K562 (cell line): Measurements from ENCODE around the gene PRKCB. TPM values are rescaled to one million over a fixed set of nuclear protein-coding genes. Genes with fewer than 3 reads are reported as not detected.

Experiments
- ATAC-seq: fragments of 200-7000 bp; cut with Tn5 transposase; 3 replicates; pipeline ENCODE4 v1.9.1; 2020; ENCODE audit warnings: moderate library complexity
- BruUV-seq: library from RNA; stranded (reverse); fragments of 400-500 nt; replicated peaks from 2 replicates; lab custom pipeline; 2021; lab: Mats Ljungman, UMichigan
- CTCF ChIA-PET: fragments of 300-600 bp; formaldehyde crosslinking; extraction: SDS; loops from one replicate; lab custom pipeline; 2021; ENCODE audit warnings: low intra/inter-chr PET ratio; lab: Yijun Ruan, JAX
- POLR2A ChIA-PET: fragments of 300-600, 350-650 bp; sonication (Branson Sonifier 250); formaldehyde crosslinking; extraction: SDS; loops from one replicate; lab custom pipeline; 2021; ENCODE audit warnings: antibody characterized with exemption, inconsistent platforms; lab: Yijun Ruan, JAX
- DNase-seq, 4 experiments: peaks; one replicate each; pipeline versions ENCODE4 v3.0.0 to v3.0.0-alpha.2; 2011 to 2018; ENCODE audit warnings: low spot score in 3 of 4, mixed read lengths in 3 of 4; ENCODE audit errors: extremely low read depth in 1 of 4
- FAIRE-seq: peaks from 2 replicates; lab custom pipeline; 2011; peaks lifted over from hg19 to GRCh38; lab: Jason Lieb, UNC
- H2AFZ ChIP-seq: 2 replicates; pipeline ENCODE4 v1.6.0; 2011; ENCODE audit warnings: low read depth, low read length, control low read depth, inconsistent platforms
- H3K27ac ChIP-seq: fragments of 200-600 bp; 3 replicates; pipeline ENCODE4 v1.8.0; 2011; ENCODE audit warnings: low read depth, mild to moderate bottlenecking, control low read depth, inconsistent platforms, low read length, moderate library complexity, mixed read lengths; ENCODE audit errors: extremely low read depth
- H3K27me3 ChIP-seq, 2 experiments: fragments of 300-600 bp in 1 of 2; 2 replicates in 1 of 2; 3 replicates in 1 of 2; pipeline versions ENCODE4 v1.6.0 to v1.8.0; 2011; ENCODE audit warnings: inconsistent platforms in 2 of 2, low read length in 2 of 2, mild to moderate bottlenecking in 1 of 2, mixed read lengths in 1 of 2, moderate library complexity in 1 of 2; ENCODE audit not compliant: control insufficient read depth in 2 of 2, insufficient read depth in 2 of 2
- H3K36me3 ChIP-seq: fragments of 300-600 bp; 3 replicates; pipeline ENCODE4 v1.8.0; 2011; ENCODE audit warnings: mild to moderate bottlenecking, low read length, inconsistent platforms; ENCODE audit not compliant: control insufficient read depth, insufficient read depth
- H3K4me1 ChIP-seq, 2 experiments: fragments of 200-600 bp in 1 of 2; replicated peaks in 1 of 2; 2 replicates in 1 of 2; 3 replicates in 1 of 2; pipeline versions ENCODE4 v1.5.1 to v1.8.0; 2011; ENCODE audit warnings: inconsistent platforms in 2 of 2, low read length in 2 of 2, mild to moderate bottlenecking in 1 of 2, mixed read lengths in 1 of 2, moderate library complexity in 1 of 2; ENCODE audit not compliant: control insufficient read depth in 2 of 2, insufficient read depth in 2 of 2
- H3K4me2 ChIP-seq: 2 replicates; pipeline ENCODE4 v1.6.1; 2011; ENCODE audit warnings: low read length, control low read depth, inconsistent platforms, mixed read lengths; ENCODE audit not compliant: insufficient read depth
- H3K4me3 ChIP-seq: fragments of 200-600 bp; sonication (generic), shearing (Covaris generic); 2 replicates; pipeline ENCODE4 v1.5.1; 2016; ENCODE audit warnings: control low read depth, inconsistent platforms
- H3K79me2 ChIP-seq: fragments of 200-600 bp; 3 replicates; pipeline ENCODE4 v1.8.0; 2011; ENCODE audit warnings: low read length, inconsistent platforms; ENCODE audit not compliant: control insufficient read depth, insufficient read depth
- H3K9ac ChIP-seq, 2 experiments: 2 replicates each; pipeline versions ENCODE4 v1.6.0 to v1.6.1; 2011; ENCODE audit warnings: low read depth in 2 of 2, low read length in 2 of 2, control low read depth in 1 of 2, inconsistent platforms in 1 of 2, mild to moderate bottlenecking in 1 of 2, mixed read lengths in 1 of 2; ENCODE audit not compliant: insufficient read depth in 1 of 2
- H3K9me1 ChIP-seq: one replicate; pipeline ENCODE4 v1.6.0; 2011; ENCODE audit warnings: inconsistent platforms, mild to moderate bottlenecking, low read length, moderate library complexity; ENCODE audit not compliant: control insufficient read depth, insufficient read depth
- H3K9me3 ChIP-seq: replicated peaks from 2 replicates; pipeline ENCODE4 v1.5.1; 2011; ENCODE audit warnings: low read depth, low read length, inconsistent platforms; ENCODE audit not compliant: control insufficient read depth, insufficient read depth
- H4K20me1 ChIP-seq: replicated peaks from 2 replicates; pipeline ENCODE4 v1.6.1; 2011; ENCODE audit warnings: low read length, inconsistent platforms, mixed read lengths; ENCODE audit not compliant: control insufficient read depth, insufficient read depth
- CHCHD3 ChIP-seq: fragments of 250-450 bp; sonication (Bioruptor Pico); IDR thresholded peaks from 2 replicates; pipeline ENCODE4 v2.1.2; 2022; ENCODE audit warnings: mild to moderate bottlenecking
- CXXC5 ChIP-seq: fragments of 250-450 bp; sonication (Bioruptor Pico); IDR thresholded peaks from 2 replicates; pipeline ENCODE4 v1.8.0; 2022; ENCODE audit warnings: inconsistent platforms, mild to moderate bottlenecking, moderate library complexity
- DMBX1 ChIP-seq: fragments of 250-450 bp; sonication (Bioruptor Pico); IDR thresholded peaks from 2 replicates; pipeline ENCODE4 v1.8.0; 2022; ENCODE audit warnings: inconsistent platforms, mild to moderate bottlenecking, moderate library complexity, borderline replicate concordance
- DPF2 ChIP-seq: fragments of 450-650 bp; IDR thresholded peaks from 2 replicates; pipeline ENCODE4 v1.6.1; 2016
- EP400 ChIP-seq: fragments of 450-650 bp; IDR thresholded peaks from 2 replicates; pipeline ENCODE4 v1.6.1; 2017; ENCODE audit warnings: antibody characterized with exemption, mild to moderate bottlenecking, moderate library complexity
- FOXJ2 ChIP-seq: fragments of 200-800 bp; sonication (Bioruptor generic); IDR thresholded peaks from 2 replicates; pipeline ENCODE4 v1.6.1; 2016; ENCODE audit warnings: missing genetic modification characterization, missing compliant biosample characterization
- ILK ChIP-seq: fragments of 450-650 bp; IDR thresholded peaks from 2 replicates; pipeline ENCODE4 v1.6.1; 2016; ENCODE audit warnings: missing genetic modification characterization, low read depth, mild to moderate bottlenecking, missing compliant biosample characterization, moderate library complexity, borderline replicate concordance
- KAT7 ChIP-seq: sonication (generic); formaldehyde crosslinking; IDR thresholded peaks from 2 replicates; pipeline ENCODE4 v1.8.0; 2022; ENCODE audit warnings: missing genetic modification reagents, mild to moderate bottlenecking, borderline replicate concordance
- NCOA1 ChIP-seq: fragments of 450-650 bp; IDR thresholded peaks from 2 replicates; pipeline ENCODE4 v1.6.1; 2016; ENCODE audit warnings: low read depth
- NCOR1 ChIP-seq: fragments of 450-650 bp; IDR thresholded peaks from 2 replicates; pipeline ENCODE4 v1.6.1; 2016; ENCODE audit warnings: mild to moderate bottlenecking, moderate library complexity
- NFXL1 ChIP-seq: fragments of 450-650 bp; formaldehyde crosslinking; IDR thresholded peaks from 2 replicates; pipeline ENCODE4 v1.4.0; 2021; ENCODE audit warnings: mild to moderate bottlenecking
- NR2C1 ChIP-seq, 2 experiments: fragments of 450-650 bp; IDR thresholded peaks; 2 replicates each; pipeline ENCODE4 v1.6.1; 2017; ENCODE audit warnings: mild to moderate bottlenecking in 2 of 2, antibody characterized with exemption in 1 of 2, inconsistent platforms in 1 of 2, missing compliant biosample characterization in 1 of 2, missing genetic modification characterization in 1 of 2
- RBM14 ChIP-seq: fragments of 200-400 bp; formaldehyde crosslinking; IDR thresholded peaks from 2 replicates; pipeline ENCODE4 v1.6.1; 2018; ENCODE audit warnings: low read depth, mild to moderate bottlenecking, low read length, moderate library complexity, borderline replicate concordance; ENCODE audit not compliant: insufficient read depth
- RCOR1 ChIP-seq, 2 experiments: IDR thresholded peaks; 2 replicates each; pipeline ENCODE4 v1.6.1; 2012; ENCODE audit warnings: low read depth in 2 of 2, low read length in 2 of 2, borderline replicate concordance in 1 of 2, improper control_type of control experiment in 1 of 2
- SMARCA4 ChIP-seq: fragments of 450-650 bp; IDR thresholded peaks from 2 replicates; pipeline ENCODE4 v1.6.1; 2016
- SMARCE1 ChIP-seq: fragments of 450-650 bp; IDR thresholded peaks from 2 replicates; pipeline ENCODE4 v1.7.1; 2016; ENCODE audit warnings: mild to moderate bottlenecking
- SOX6 ChIP-seq: fragments of 450-650 bp; IDR thresholded peaks from 2 replicates; pipeline ENCODE4 v1.6.1; 2014; ENCODE audit warnings: mild to moderate bottlenecking
- TBL1XR1 ChIP-seq, 2 experiments: IDR thresholded peaks; 2 replicates each; pipeline ENCODE4 v1.6.1; 2012; ENCODE audit warnings: improper control_type of control experiment in 2 of 2, low read length in 2 of 2, mild to moderate bottlenecking in 1 of 2
- TCF3 ChIP-seq: sonication (generic); formaldehyde crosslinking; IDR thresholded peaks from 2 replicates; pipeline ENCODE4 v1.4.0; 2020; ENCODE audit warnings: mild to moderate bottlenecking, missing genetic modification reagents
- ZNF316 ChIP-seq: fragments of 450-650 bp; IDR thresholded peaks from 2 replicates; pipeline ENCODE4 v1.6.1; 2016
- ZNF586 ChIP-seq: fragments of 450-650 bp; formaldehyde crosslinking; conservative IDR thresholded peaks from 2 replicates; pipeline ENCODE4 v1.4.0; 2020; ENCODE audit warnings: mild to moderate bottlenecking, moderate library complexity
- WGBS: fragments of 100-300 bp; shearing (Covaris generic); methylation state at CpG from one replicate; pipeline ENCODE4 v1.1.6; 2016; ENCODE audit warnings: low coverage, mixed read lengths; ENCODE audit not compliant: insufficient coverage; ENCODE audit errors: missing lambda C conversion rate; 5-methylcytosine and 5-hydroxymethylcytosine counted together
- in situ Hi-C: fragments of 300-500 bp; cut with MboI; formaldehyde crosslinking; loops from 4 replicates; pipeline ENCODE4 v1.15.0; 2018; ENCODE audit warnings: inconsistent platforms, mixed read lengths
- intact Hi-C: fragments of 100-400 bp; cut with micrococcal nuclease; formaldehyde crosslinking; loops from 2 replicates; pipeline ENCODE4 v1.14.2; 2022
- polyA plus RNA-seq, 8 experiments: library from polyadenylated mRNA; depleted of rRNA in 4 of 8; stranded (reverse) in 5 of 8; unstranded in 3 of 8; fragments of >200 nt; fragmentation: Nextera tagmentation in 2 of 8; fragmentation: Illumina TruSeq in 1 of 8; extraction: Ambion mirVana in 2 of 8; extraction: Trizol in 1 of 8; gene quantifications; 2 replicates each; pipeline versions ENCODE4 v1.2.1 to v1.2.3, GENCODE V29; 2011 to 2014; ENCODE audit warnings: inconsistent platforms in 1 of 8, missing spikeins in 1 of 8
- total RNA-seq, 7 experiments: library from RNA; depleted of rRNA in 6 of 7; stranded (reverse); fragments of >200 nt in 6 of 7; fragmentation: Illumina TruSeq in 2 of 7; extraction: Trizol in 2 of 7; gene quantifications; 2 replicates each; pipeline versions ENCODE4 v1.2.1 to v1.2.3, GENCODE V29; 2011 to 2021; ENCODE audit warnings: low replicate concordance in 1 of 7
- TF ChIP-seq, protein P1 (sequence below): sonication (generic); IDR thresholded peaks from 2 replicates; pipeline ENCODE4 v1.6.1; 2016

The PRKCB gene
- total and polyA plus RNA-seq, 9 of the 15 experiments (the other 6 are each of a cell fraction or from before 2014, with no cell fraction given): 49.9 to 276 (median 148) TPM

DNA sequence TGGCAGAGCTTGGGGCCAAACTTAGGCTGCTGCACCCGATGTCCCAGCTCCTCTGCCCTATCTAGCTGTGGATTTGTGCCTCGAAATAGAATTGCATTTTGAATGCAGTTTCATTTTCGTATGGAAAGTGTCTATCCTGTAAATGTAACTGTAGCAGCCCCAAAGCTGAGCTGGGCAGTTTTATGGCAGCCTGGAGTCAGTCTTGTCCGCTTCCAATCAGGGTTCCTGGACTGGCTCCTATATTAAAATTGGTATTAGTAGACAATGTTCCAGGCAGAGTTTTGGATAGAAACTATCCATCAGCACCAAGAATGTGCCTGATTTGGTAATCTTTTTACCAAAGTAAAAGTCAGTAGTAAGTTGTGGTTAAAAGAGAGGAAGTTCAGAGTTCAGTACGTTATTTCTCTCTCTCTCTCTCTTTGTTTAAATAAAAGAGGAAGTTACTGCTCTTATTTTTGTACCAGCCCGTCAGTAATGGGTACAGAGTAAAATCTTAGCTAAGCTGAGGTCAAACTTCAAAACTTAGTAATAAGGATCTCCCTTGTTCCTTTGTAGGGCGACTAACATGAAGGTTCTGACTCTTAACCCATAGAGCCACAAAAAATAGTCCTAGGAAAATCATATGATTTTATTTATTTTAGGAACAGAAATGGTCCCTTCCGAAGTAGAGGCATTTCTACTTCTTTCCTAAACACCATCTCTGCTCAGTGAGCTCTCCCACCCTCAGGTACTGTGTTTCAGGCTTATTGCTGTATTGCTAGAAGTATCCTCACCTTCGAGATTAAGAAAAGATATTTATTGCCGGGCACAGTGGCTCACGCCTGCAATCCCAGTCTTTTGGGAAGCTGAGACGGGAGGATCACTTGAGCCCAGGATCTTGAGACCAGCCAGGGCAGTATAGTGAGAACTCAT, 28.0 kb downstream of the PRKCB start:
- peak overlapping the region; percentile 16; the same call in 2 of the 3 replicates for H3K27ac ChIP-seq
- peaks cover 32% of the 10 kb centered on the region for H4K20me1 ChIP-seq
- BruUV-seq: no TSS peak
- no peak for FAIRE-seq
- peak overlapping the region in 1 of 2 experiments; percentile 75; a peak in 2 of 4 replicates for H3K9ac ChIP-seq
- no peaks in the 10 kb centered on the region for H3K9me3 ChIP-seq
- peak; percentile 57 for ATAC-seq
- no peak for DNase-seq
- intact Hi-C loops (no loop called here), in situ Hi-C loops (no loop called here)
- H3K4me3 ChIP-seq: no peak overlapping the region
- ChIA-PET POLR2A (interaction anchor here (0.5 to 1.2 kb wide), 4 partner anchors 9 to 76 kb away, joined by 3 to 4 read pairs (median 3); no protein-coding TSS in a partner anchor), CTCF (no interaction called here)
- 34% methylated on average over 12 of the region's 12 CpGs for WGBS
- peaks cover 22 to 38% of the 10 kb centered on the region in 2 experiments for H3K4me1 ChIP-seq
- no peak overlapping the region for H2AFZ ChIP-seq
- H3K27me3 ChIP-seq: no peaks in the 10 kb centered on the region
- H3K79me2 ChIP-seq: peaks cover 96% of the 10 kb centered on the region
- H3K4me2 ChIP-seq: peak overlapping the region; percentile 17; the same call in 1 of the 2 replicates
- peaks cover 61% of the 10 kb centered on the region for H3K36me3 ChIP-seq
- H3K9me1 ChIP-seq: no peaks in the 10 kb centered on the region
- 0 out of 2 replicates have a peak, but pooled peaks have one; percentile 38 for TF ChIP-seq KAT7 (CRISPR knock-in tag)
- TF ChIP-seq EP400: 0 out of 2 replicates have a peak, but pooled peaks have one; percentile 12
- TF ChIP-seq ZNF316: no peak
- TF ChIP-seq ZNF586 (CRISPR knock-in tag): no peak
- peak; percentile 94 for TF ChIP-seq NR2C1 (IDR thresholded peaks at IDR 0.05)
- TF ChIP-seq NR2C1 (tag; IDR thresholded peaks at IDR 0.05): peak; percentile 94
- peak in 1 of 2 experiments; percentile 36; a peak in 1 of 4 replicates for TF ChIP-seq RCOR1 (IDR thresholded peaks at IDR 0.05; ENCODE audit: borderline replicate concordance in 1 of 2, low read depth in 2 of 2, low read length in 2 of 2)
- TF ChIP-seq TCF3 (CRISPR knock-in tag): peak; percentile 15; the same call in 1 of the 2 replicates
- no peak for TF ChIP-seq DMBX1 (CRISPR knock-in tag)
- TF ChIP-seq TBL1XR1 (IDR thresholded peaks at IDR 0.05; ENCODE audit: low read length in 2 of 2): 0 out of 4 replicates have a peak, but pooled peaks of 1 of the 2 experiments have one; percentile 45
- TF ChIP-seq SOX6: peak; percentile 87; the same call in 1 of the 2 replicates
- TF ChIP-seq, protein P1, sequence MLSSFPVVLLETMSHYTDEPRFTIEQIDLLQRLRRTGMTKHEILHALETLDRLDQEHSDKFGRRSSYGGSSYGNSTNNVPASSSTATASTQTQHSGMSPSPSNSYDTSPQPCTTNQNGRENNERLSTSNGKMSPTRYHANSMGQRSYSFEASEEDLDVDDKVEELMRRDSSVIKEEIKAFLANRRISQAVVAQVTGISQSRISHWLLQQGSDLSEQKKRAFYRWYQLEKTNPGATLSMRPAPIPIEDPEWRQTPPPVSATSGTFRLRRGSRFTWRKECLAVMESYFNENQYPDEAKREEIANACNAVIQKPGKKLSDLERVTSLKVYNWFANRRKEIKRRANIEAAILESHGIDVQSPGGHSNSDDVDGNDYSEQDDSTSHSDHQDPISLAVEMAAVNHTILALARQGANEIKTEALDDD: peak; percentile 98
- peak; percentile 45; the same call in 1 of the 2 replicates for TF ChIP-seq DPF2
- no peak for TF ChIP-seq ILK (tag)
- peak; percentile 41; the same call in 1 of the 2 replicates for TF ChIP-seq CXXC5 (CRISPR knock-in tag)
- peak; percentile 20; the same call in 1 of the 2 replicates for TF ChIP-seq NCOA1
- peak; percentile 12; the same call in 1 of the 2 replicates for TF ChIP-seq NCOR1
- peak; percentile 84; the same call in 1 of the 2 replicates for TF ChIP-seq SMARCE1
- TF ChIP-seq RBM14: no peak
- no peak for TF ChIP-seq CHCHD3 (CRISPR knock-in tag)
- no peak for TF ChIP-seq NFXL1 (CRISPR knock-in tag)
- TF ChIP-seq FOXJ2 (tag): 0 out of 2 replicates have a peak, but pooled peaks have one; percentile 23
- TF ChIP-seq SMARCA4: 0 out of 2 replicates have a peak, but pooled peaks have one; percentile 34
